GM21515 (cell line): ENCODE results near the gene ALG12.

Experiments
- ATAC-seq: cut with Tn5 transposase; IDR thresholded peaks from one replicate; pipeline ENCODE4 v1.9.1; 2021; ENCODE audit not compliant: unreplicated experiment

Gene ALG12

GRCh38 chr22:49958366-49958921, 40.2 kb upstream of the ALG12 start:
- ATAC-seq: no peak

- no peak for ATAC-seq
These were observed 39.7 kb upstream of the ALG12 start for GRCh38 chr22:49957826-49958365.

- no peak for ATAC-seq
These were observed 38.9 kb upstream of the ALG12 start for GRCh38 chr22:49956914-49957825.

GRCh38 chr22:49956418-49956770, 38.2 kb upstream of the ALG12 start:
- ATAC-seq: no peak

- no peak for ATAC-seq
These were observed 37.6 kb upstream of the ALG12 start for GRCh38 chr22:49955581-49956417.

GRCh38 chr22:49954991-49955580, 36.8 kb upstream of the ALG12 start:
- no peak for ATAC-seq

- ATAC-seq: no peak
These were observed 36.1 kb upstream of the ALG12 start for GRCh38 chr22:49954354-49954753.

GRCh38 chr22:49953680-49954344, 35.6 kb upstream of the ALG12 start:
- ATAC-seq: no peak

GRCh38 chr22:49953027-49953679, 34.9 kb upstream of the ALG12 start:
- no peak for ATAC-seq

GRCh38 chr22:49951986-49952896, 34.0 kb upstream of the ALG12 start:
- ATAC-seq: no peak

- ATAC-seq: no peak
These were observed 33.4 kb upstream of the ALG12 start for GRCh38 chr22:49951678-49951985.

GRCh38 chr22:49951000-49951677, 32.9 kb upstream of the ALG12 start:
- ATAC-seq: no peak

GRCh38 chr22:49950396-49950994, 32.3 kb upstream of the ALG12 start:
- ATAC-seq: no peak

- ATAC-seq: no peak
These were observed 31.7 kb upstream of the ALG12 start for GRCh38 chr22:49949914-49950292.

GRCh38 chr22:49948958-49949913, 31.0 kb upstream of the ALG12 start:
- no peak for ATAC-seq

- no peak for ATAC-seq
These were observed 30.1 kb upstream of the ALG12 start for GRCh38 chr22:49948116-49948957.
